ENCODE data around the gene MPV17L.
"Not testable (repeated sequence)": the region's sequence is repeated elsewhere in the genome, so short reads cannot be mapped to it uniquely, and the experiment has no call there.

The MPV17L gene

GRCh38 chr16:15453296-15453695 lies 57.7 kb downstream of the MPV17L start:
- DNase-seq, result not testable (repeated sequence)

GRCh38 chr16:15454933-15455332 lies 59.4 kb downstream of the MPV17L start:
- DNase-seq, result not testable (repeated sequence)

GRCh38 chr16:15457400-15457799 lies 61.8 kb downstream of the MPV17L start:
- DNase-seq, result no peak

- DNase-seq, result no peak
These were observed 62.4 kb downstream of the MPV17L start for GRCh38 chr16:15457958-15458357.

- DNase-seq, result no peak
These were observed 64.2 kb downstream of the MPV17L start for GRCh38 chr16:15459791-15460190.

- DNase-seq, result no peak
These were observed 65.0 kb downstream of the MPV17L start for GRCh38 chr16:15460601-15461000.

GRCh38 chr16:15461376-15461775 lies 65.8 kb downstream of the MPV17L start:
- no peak for DNase-seq
